Loucy (cell line): ENCODE measurements around the gene TTBK1.

Source experiments
- H2AFZ ChIP-seq: fragments of 200-600 bp; sonication (generic); 2 replicates; pipeline ENCODE4 v1.6.0; 2016; ENCODE audit warnings: antibody characterized with exemption, mild to moderate bottlenecking, low read length, moderate library complexity
- H3F3A ChIP-seq: fragments of 200-600 bp; 2 replicates; pipeline ENCODE4 v1.6.0; 2016; ENCODE audit warnings: antibody characterized with exemption, low read depth, mild to moderate bottlenecking
- H3K27me3 ChIP-seq: fragments of 200-600 bp; sonication (generic); 2 replicates; pipeline ENCODE4 v1.6.1; 2014; ENCODE audit warnings: low read length, mild to moderate bottlenecking; ENCODE audit not compliant: insufficient read depth, poor library complexity, severe bottlenecking
- H3K36me3 ChIP-seq: fragments of 200-600 bp; sonication (generic); 2 replicates; pipeline ENCODE4 v1.6.1; 2016; ENCODE audit warnings: low read length; ENCODE audit not compliant: insufficient read depth
- H3K4me1 ChIP-seq: fragments of 200-600 bp; sonication (generic); 2 replicates; pipeline ENCODE4 v1.5.1; 2014; ENCODE audit warnings: low read length, mild to moderate bottlenecking; ENCODE audit not compliant: insufficient read depth, poor library complexity, severe bottlenecking
- H3K4me2 ChIP-seq: fragments of 200-600 bp; sonication (generic); 2 replicates; pipeline ENCODE4 v1.6.0; 2014; ENCODE audit warnings: antibody characterized with exemption, low read length, low read depth, mild to moderate bottlenecking; ENCODE audit not compliant: poor library complexity, severe bottlenecking
- H3K4me3 ChIP-seq: fragments of 200-600 bp; sonication (generic); 2 replicates; pipeline ENCODE4 v1.5.1; 2014; ENCODE audit warnings: low read length, mild to moderate bottlenecking, mixed read lengths; ENCODE audit not compliant: poor library complexity, severe bottlenecking
- H3K79me2 ChIP-seq: fragments of 200-600 bp; sonication (generic); 2 replicates; pipeline ENCODE4 v1.6.1; 2014; ENCODE audit warnings: low read length; ENCODE audit not compliant: insufficient read depth
- H3K9ac ChIP-seq: fragments of 200-600 bp; sonication (generic); 2 replicates; pipeline ENCODE4 v1.6.0; 2014; ENCODE audit warnings: mild to moderate bottlenecking, low read depth, low read length, moderate library complexity; ENCODE audit not compliant: poor library complexity, severe bottlenecking
- H3K9me2 ChIP-seq: fragments of 200-600 bp; sonication (generic); replicated peaks from 2 replicates; pipeline ENCODE4 v1.6.1; 2016; ENCODE audit warnings: low read depth, low read length, mixed read lengths
- H3K9me3 ChIP-seq: fragments of 200-600 bp; sonication (generic); 2 replicates; pipeline ENCODE4 v1.6.1; 2014; ENCODE audit warnings: mild to moderate bottlenecking, antibody characterized with exemption, low read length, low read depth; ENCODE audit not compliant: insufficient read depth
- H4K20me1 ChIP-seq: fragments of 200-600 bp; sonication (generic); 2 replicates; pipeline ENCODE4 v1.6.0; 2014; ENCODE audit warnings: antibody characterized with exemption, low read length, mild to moderate bottlenecking; ENCODE audit not compliant: insufficient read depth, poor library complexity, severe bottlenecking
- CTCF ChIP-seq: fragments of 200-600 bp; sonication (generic); conservative IDR thresholded peaks from 2 replicates; pipeline ENCODE4 v1.5.1; 2014; ENCODE audit warnings: mild to moderate bottlenecking, antibody characterized with exemption, low read length
- EZH2phosphoT487 ChIP-seq: fragments of 200-600 bp; IDR thresholded peaks from 2 replicates; pipeline ENCODE4 v1.6.1; 2018; ENCODE audit warnings: antibody characterized with exemption, mild to moderate bottlenecking, moderate library complexity, borderline replicate concordance

The TTBK1 gene

GRCh38 chr6:43220439-43220951 is 22.8 kb upstream of the TTBK1 start:
- H3F3A ChIP-seq, result no peaks in the 10 kb centered on the region
- H3K79me2 ChIP-seq, result no peaks in the 10 kb centered on the region
- H3K9ac ChIP-seq, result no peak overlapping the region
- H2AFZ ChIP-seq, result no peak overlapping the region
- TF ChIP-seq EZH2phosphoT487 (no peak), CTCF (no peak)
- no peaks in the 10 kb centered on the region; the same call in 1 of the 2 replicates for H3K36me3 ChIP-seq
- peaks cover 11% of the 10 kb centered on the region for H3K4me1 ChIP-seq
- no peaks in the 10 kb centered on the region for H3K9me3 ChIP-seq
- H3K27me3 ChIP-seq, result no peaks in the 10 kb centered on the region
- no peak overlapping the region for H3K4me2 ChIP-seq
- no peaks in the 10 kb centered on the region for H4K20me1 ChIP-seq
- no peak overlapping the region for H3K4me3 ChIP-seq
- no peaks in the 10 kb centered on the region for H3K9me2 ChIP-seq

DNA sequence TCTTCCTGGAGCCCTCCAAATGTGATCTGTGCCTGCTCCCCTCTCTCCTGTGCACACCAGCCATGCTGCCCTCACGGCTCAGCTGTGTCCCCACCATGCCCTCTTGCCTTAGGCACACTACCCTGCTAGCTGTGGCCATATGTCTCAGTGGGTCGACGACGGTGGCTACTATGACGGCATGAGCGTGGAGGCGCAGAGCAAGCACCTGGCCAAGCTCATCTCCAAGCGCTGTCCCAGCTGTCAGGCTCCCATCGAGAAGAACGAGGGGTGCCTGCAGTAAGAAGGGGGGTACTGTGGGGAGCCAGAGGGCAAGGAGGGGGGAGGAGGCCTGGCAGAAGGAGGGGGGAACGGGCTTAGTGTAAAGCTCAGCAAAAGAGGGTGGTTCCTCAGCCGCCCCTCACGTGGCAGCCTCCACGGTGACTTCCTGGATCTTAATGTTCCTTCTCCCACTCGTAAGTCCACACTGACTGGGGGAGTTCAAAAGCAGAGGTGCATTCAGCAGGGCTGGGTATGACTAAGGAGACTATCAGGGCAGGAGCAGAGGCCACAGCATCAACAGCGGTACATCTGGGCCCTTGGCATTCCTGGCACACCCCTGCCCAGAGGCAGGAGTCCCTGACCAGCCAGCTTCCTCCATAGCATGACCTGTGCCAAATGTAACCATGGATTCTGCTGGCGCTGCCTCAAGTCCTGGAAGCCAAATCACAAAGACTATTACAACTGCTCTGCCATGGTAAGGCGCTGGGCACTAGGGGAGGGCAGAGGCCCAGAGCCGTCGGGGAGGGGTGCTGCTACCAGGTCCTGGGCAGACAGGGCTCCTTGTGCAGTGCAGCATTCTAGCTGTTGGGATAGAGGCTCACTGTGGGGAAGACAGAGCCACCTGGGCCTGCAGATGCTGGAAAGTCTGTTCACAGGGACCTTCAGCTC is 22.0 kb upstream of the TTBK1 start:
- no peaks in the 10 kb centered on the region for H3K27me3 ChIP-seq
- H3K9me3 ChIP-seq, result no peaks in the 10 kb centered on the region
- no peak overlapping the region for H3K9ac ChIP-seq
- peaks cover 11% of the 10 kb centered on the region for H3K4me1 ChIP-seq
- no peaks in the 10 kb centered on the region; the same call in 1 of the 2 replicates for H3K36me3 ChIP-seq
- H4K20me1 ChIP-seq, result no peaks in the 10 kb centered on the region
- H3K9me2 ChIP-seq, result no peaks in the 10 kb centered on the region
- no peak overlapping the region for H3K4me2 ChIP-seq
- H2AFZ ChIP-seq, result no peak overlapping the region
- no peak overlapping the region for H3K4me3 ChIP-seq
- no peaks in the 10 kb centered on the region for H3F3A ChIP-seq
- no peaks in the 10 kb centered on the region for H3K79me2 ChIP-seq
- TF ChIP-seq EZH2phosphoT487, result no peak

- Histone ChIP-seq H3F3A (no peaks in the 10 kb centered on the region), H3K9ac (no peak overlapping the region), H3K4me2 (no peak overlapping the region), H3K9me2 (no peaks in the 10 kb centered on the region), H3K9me3 (no peaks in the 10 kb centered on the region), H4K20me1 (no peaks in the 10 kb centered on the region), H2AFZ (no peak overlapping the region), H3K36me3 (no peaks in the 10 kb centered on the region; the same call in 1 of the 2 replicates), H3K4me1 (peaks cover 11% of the 10 kb centered on the region), H3K4me3 (no peak overlapping the region), H3K79me2 (no peaks in the 10 kb centered on the region), H3K27me3 (no peaks in the 10 kb centered on the region)
- TF ChIP-seq EZH2phosphoT487 (no peak), CTCF (no peak)
These were observed 20.7 kb upstream of the TTBK1 start for GRCh38 chr6:43222418-43223059.
